Aorta (tissue), 5 donors: ENCODE data around the gene EGR1. TPM values are rescaled to one million over a fixed set of nuclear protein-coding genes. Genes with fewer than 3 reads are reported as not detected.
A peak's percentile ranks its signal among the peaks of the same experiment; 100 is the strongest.

Source experiments
- ATAC-seq: fragments of 200-7000 bp; cut with Tn5 transposase; one replicate; pipeline ENCODE4 v1.9.1; 2022; ENCODE audit warnings: moderate library complexity; ENCODE audit not compliant: low FRiP score
- DNase-seq, 2 donors: peaks; one replicate each; pipeline ENCODE4 v3.0.0-alpha.2; 2020
- H3K27ac ChIP-seq, 2 donors: one replicate each; pipeline ENCODE4 v1.5.1; 2013; ENCODE audit warnings: low read length in 2 of 2, mild to moderate bottlenecking in 2 of 2, moderate library complexity in 2 of 2, control low read depth in 1 of 2, inconsistent platforms in 1 of 2, low read depth in 1 of 2
- H3K27me3 ChIP-seq, 2 donors: one replicate each; pipeline ENCODE4 v1.6.1; 2013; ENCODE audit warnings: control low read depth in 1 of 2, low read length in 1 of 2, mild to moderate bottlenecking in 1 of 2, moderate library complexity in 1 of 2; ENCODE audit not compliant: insufficient read depth in 2 of 2, control insufficient read depth in 1 of 2
- H3K36me3 ChIP-seq, 2 donors: one replicate each; pipeline ENCODE4 v1.6.1; 2013; ENCODE audit warnings: control low read depth in 1 of 2, low read length in 1 of 2, mild to moderate bottlenecking in 1 of 2; ENCODE audit not compliant: insufficient read depth in 2 of 2, control insufficient read depth in 1 of 2
- H3K4me1 ChIP-seq, 2 donors: one replicate each; pipeline ENCODE4 v1.6.1; 2013; ENCODE audit warnings: low read length in 2 of 2, control low read depth in 1 of 2, mild to moderate bottlenecking in 1 of 2, moderate library complexity in 1 of 2; ENCODE audit not compliant: insufficient read depth in 2 of 2, control insufficient read depth in 1 of 2
- H3K4me3 ChIP-seq, 2 donors: one replicate each; pipeline ENCODE4 v1.5.1; 2013; ENCODE audit warnings: low read length in 2 of 2, control low read depth in 1 of 2, mild to moderate bottlenecking in 1 of 2
- H3K9me3 ChIP-seq: one replicate; pipeline ENCODE4 v1.6.1; 2013; ENCODE audit warnings: mild to moderate bottlenecking, low read length; ENCODE audit not compliant: control insufficient read depth
- WGBS, 2 donors: extraction: QIAGEN DNeasy Blood & Tissue Kit; methylation state at CpG; one replicate each; pipeline ENCODE4 v1.1.7; 2013; 5-methylcytosine and 5-hydroxymethylcytosine counted together
- intact Hi-C, 2 donors: fragments of 100-400 bp; cut with DNase I; formaldehyde crosslinking; loops; one replicate each; pipeline versions ENCODE4 v1.14.2 to v1.15.0; 2022
- polyA plus RNA-seq, 2 donors: library from polyadenylated mRNA; stranded (reverse); fragments of 200-250 nt; gene quantifications; one replicate each; pipeline ENCODE4 v1.2.3, GENCODE V29; 2013
- total RNA-seq, 2 donors: library from RNA; stranded (reverse); fragmentation: NEBNext Ultra II Directional; extraction: Animal tissue kit (Norgen Biotek cat#: 25700); gene quantifications; one replicate each; pipeline ENCODE4 v1.2.1, GENCODE V29; 2021
- donor health status: healthy with polysubstance abuse.
- donor health status: Bipolar disorder and iron deficiency.
- donor health status: DM: no; HTN: no; CAD: no.
- donor health status: DM: no; HTN: no; CAD: no.
- donor health status: DM: yes; HTN: yes; CAD: no.

Gene EGR1
- total and polyA plus RNA-seq, 4 donors, result 61.5 to 669 (median 229) TPM

DNA sequence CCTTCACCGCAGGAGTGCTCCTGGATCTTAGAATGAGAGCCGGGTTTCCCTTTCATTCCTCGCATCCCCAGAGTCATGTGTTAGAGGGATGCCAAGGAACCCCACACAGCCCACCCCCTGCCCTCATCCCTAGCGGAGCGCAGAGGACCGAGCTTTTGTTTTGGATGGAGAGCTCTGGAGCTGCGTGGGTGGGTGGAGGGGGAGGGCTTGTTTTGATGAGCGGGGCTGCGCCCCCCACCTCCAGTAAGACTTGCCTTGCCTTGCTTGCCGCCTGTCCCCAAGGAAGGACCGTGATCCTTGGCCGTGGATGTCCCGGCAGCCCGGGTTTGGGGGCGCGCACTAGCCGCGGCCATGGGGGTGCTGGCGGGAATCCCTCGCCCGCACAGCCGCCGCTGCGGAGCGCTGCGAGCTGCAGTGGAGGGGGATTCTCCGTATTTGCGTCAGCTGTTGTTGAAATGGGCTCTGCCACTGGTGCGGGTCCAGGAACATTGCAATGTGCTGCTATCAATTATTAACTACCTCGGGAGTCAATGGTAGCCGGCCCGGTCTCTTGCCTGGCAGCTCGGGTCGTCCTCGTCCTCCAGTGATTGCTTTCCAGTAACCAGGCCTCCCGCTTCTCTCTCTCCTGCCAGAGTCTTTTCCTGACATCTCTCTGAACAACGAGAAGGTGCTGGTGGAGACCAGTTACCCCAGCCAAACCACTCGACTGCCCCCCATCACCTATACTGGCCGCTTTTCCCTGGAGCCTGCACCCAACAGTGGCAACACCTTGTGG is 1.0 kb downstream of the EGR1 start:
- H3K4me1 ChIP-seq, result no peaks in the 10 kb centered on the region

GRCh38 chr5:138466900-138467710 is 1.8 kb downstream of the EGR1 start:
- Histone ChIP-seq H3K36me3 (no peaks in the 10 kb centered on the region), H3K27ac (no peak overlapping the region), H3K27me3 (peaks cover 0 to 2% of the 10 kb centered on the region in 2 donors), H3K4me1 (no peaks in the 10 kb centered on the region), H3K9me3 (no peaks in the 10 kb centered on the region), H3K4me3 (peak overlapping the region in 1 of 2 donors; percentile 60)
- WGBS, 2 donors, result 84 to 87% methylated on average over 45 of the region's 45 CpGs
- ATAC-seq (no peak), DNase-seq (peak in 1 of 2 donors; percentile 86)
- intact Hi-C loops, result loop anchor here in 1 of 2 donors (10.0 kb wide), 1 partner anchor 288 kb away; the partner anchor contains the start of gene CTNNA1

More for the DNA sequence above, 1.0 kb downstream of the EGR1 start:
- WGBS, 2 donors, result 5% methylated on average over 39 of the region's 39 CpGs
- no peaks in the 10 kb centered on the region for H3K36me3 ChIP-seq
- peak overlapping the region; percentile 42 to 60 for H3K4me3 ChIP-seq
- intact Hi-C loops, result loop anchor here in 1 of 2 donors (10.0 kb wide), 1 partner anchor 288 kb away; the partner anchor contains the start of gene CTNNA1
- H3K27me3 ChIP-seq, result peaks cover 0 to 2% of the 10 kb centered on the region in 2 donors
- H3K27ac ChIP-seq, result peak overlapping the region in 1 of 2 donors; percentile 7
- ATAC-seq, result no peak
- peak in 1 of 2 donors; percentile 85 for DNase-seq
- H3K9me3 ChIP-seq, result no peaks in the 10 kb centered on the region

GRCh38 chr5:138467711-138468132 is 2.4 kb downstream of the EGR1 start:
- Histone ChIP-seq H3K27me3 (peaks cover 0 to 2% of the 10 kb centered on the region in 2 donors), H3K36me3 (no peaks in the 10 kb centered on the region), H3K9me3 (no peaks in the 10 kb centered on the region), H3K4me1 (no peaks in the 10 kb centered on the region), H3K27ac (no peak overlapping the region), H3K4me3 (peak overlapping the region in 1 of 2 donors; percentile 18)
- ATAC-seq (no peak), DNase-seq (no peak)
- WGBS, 2 donors, result 81 to 84% methylated on average over 11 to 14 of the region's 14 CpGs
- intact Hi-C loops, result loop anchor here in 1 of 2 donors (10.0 kb wide), 1 partner anchor 287 kb away; the partner anchor contains the start of gene CTNNA1

- ATAC-seq, result no peak
- no peak for DNase-seq
- no peaks in the 10 kb centered on the region for H3K36me3 ChIP-seq
- H3K9me3 ChIP-seq, result no peaks in the 10 kb centered on the region
- peak overlapping the region in 1 of 2 donors; percentile 18 for H3K4me3 ChIP-seq
- no peaks in the 10 kb centered on the region for H3K4me1 ChIP-seq
- intact Hi-C loops, result loop anchor here in 1 of 2 donors (10.0 kb wide), 1 partner anchor 286 kb away; the partner anchor contains the start of gene CTNNA1
- peaks cover 0 to 2% of the 10 kb centered on the region in 2 donors for H3K27me3 ChIP-seq
- H3K27ac ChIP-seq, result no peak overlapping the region
- WGBS, 2 donors, result 84 to 88% methylated on average over 7 of the region's 7 CpGs
Measured at GRCh38 chr5:138468133-138468965, 3.1 kb downstream of the EGR1 start.

DNA sequence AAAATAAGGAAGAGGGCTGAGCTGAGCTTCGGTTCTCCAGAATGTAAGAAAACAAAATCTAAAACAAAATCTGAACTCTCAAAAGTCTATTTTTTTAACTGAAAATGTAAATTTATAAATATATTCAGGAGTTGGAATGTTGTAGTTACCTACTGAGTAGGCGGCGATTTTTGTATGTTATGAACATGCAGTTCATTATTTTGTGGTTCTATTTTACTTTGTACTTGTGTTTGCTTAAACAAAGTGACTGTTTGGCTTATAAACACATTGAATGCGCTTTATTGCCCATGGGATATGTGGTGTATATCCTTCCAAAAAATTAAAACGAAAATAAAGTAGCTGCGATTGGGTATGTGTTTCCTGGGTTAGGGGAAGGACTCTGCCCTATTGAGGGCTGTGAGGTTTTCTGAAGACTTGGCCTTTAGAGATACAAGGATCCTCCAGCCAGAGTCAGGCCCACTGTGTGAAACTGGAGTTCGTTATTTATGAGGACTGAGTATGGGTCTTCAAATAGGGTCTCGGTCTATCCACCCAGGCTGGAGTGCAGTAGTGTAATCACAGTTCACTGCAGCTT is 3.8 kb downstream of the EGR1 start:
- WGBS, 2 donors, result 87 to 89% methylated on average over 8 of the region's 8 CpGs
- no peaks in the 10 kb centered on the region for H3K36me3 ChIP-seq
- no peak for ATAC-seq
- no peak overlapping the region for H3K4me3 ChIP-seq
- H3K9me3 ChIP-seq, result no peaks in the 10 kb centered on the region
- no peaks in the 10 kb centered on the region for H3K4me1 ChIP-seq
- DNase-seq, result no peak
- intact Hi-C loops, result loop anchor here in 1 of 2 donors (10.0 kb wide), 1 partner anchor 286 kb away; the partner anchor contains the start of gene CTNNA1
- no peak overlapping the region for H3K27ac ChIP-seq
- H3K27me3 ChIP-seq, result peaks cover 0 to 2% of the 10 kb centered on the region in 2 donors

DNA sequence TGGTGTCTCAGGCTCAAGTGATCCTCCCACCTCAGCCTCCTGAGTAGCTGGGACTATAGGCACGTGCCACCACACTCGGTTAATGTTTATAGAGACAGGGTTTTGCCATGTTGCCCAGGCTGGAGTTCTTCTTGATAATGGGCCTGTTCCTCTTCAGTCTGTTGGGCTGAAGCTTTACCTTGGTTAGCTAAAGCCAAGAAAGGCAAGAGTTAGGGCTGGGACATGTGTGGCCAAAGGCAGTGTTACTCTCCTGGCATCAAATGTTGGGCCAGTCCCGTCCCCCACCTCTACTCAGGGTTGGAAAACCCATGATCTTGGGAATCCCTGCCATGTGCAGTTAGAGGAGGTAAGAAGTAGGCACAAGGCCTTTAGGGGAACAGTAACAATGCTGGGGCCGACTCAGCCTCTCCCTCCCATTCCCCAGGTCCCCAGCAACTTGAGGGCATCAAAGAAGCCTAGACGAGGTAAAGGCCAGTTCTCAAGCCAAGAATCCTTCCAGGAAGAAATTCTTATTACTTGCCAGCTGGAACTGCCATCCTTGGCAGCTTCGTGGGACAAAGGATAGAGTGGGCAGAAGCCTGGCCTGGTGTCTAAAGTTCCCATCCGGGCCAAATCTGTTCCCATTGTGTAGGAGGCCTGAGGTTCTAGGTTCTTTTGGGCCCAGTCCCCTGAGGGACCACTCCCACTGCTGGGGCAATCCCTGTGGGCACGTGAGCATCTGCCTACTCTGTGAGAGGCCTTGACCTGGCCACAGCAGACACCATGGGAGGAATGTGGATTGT is 4.5 kb downstream of the EGR1 start:
- no peaks in the 10 kb centered on the region for H3K4me1 ChIP-seq
- H3K4me3 ChIP-seq, result no peak overlapping the region
- ATAC-seq (no peak), DNase-seq (peak in 1 of 2 donors; percentile 91)
- H3K27ac ChIP-seq, result no peak overlapping the region
- intact Hi-C loops, result loop anchor here in 1 of 2 donors (10.0 kb wide), 1 partner anchor 285 kb away; the partner anchor contains the start of gene CTNNA1
- no peaks in the 10 kb centered on the region for H3K36me3 ChIP-seq
- 25 to 29% methylated on average over 8 of the region's 8 CpGs for WGBS, 2 donors
- H3K27me3 ChIP-seq, result peaks cover 0 to 2% of the 10 kb centered on the region in 2 donors
- no peaks in the 10 kb centered on the region for H3K9me3 ChIP-seq

GRCh38 chr5:138470322-138471051 is 5.2 kb downstream of the EGR1 start:
- no peaks in the 10 kb centered on the region for H3K4me1 ChIP-seq
- no peak overlapping the region for H3K27ac ChIP-seq
- no peak for DNase-seq
- no peaks in the 10 kb centered on the region for H3K27me3 ChIP-seq
- intact Hi-C loops, result no loop called here
- no peaks in the 10 kb centered on the region for H3K9me3 ChIP-seq
- no peak for ATAC-seq
- WGBS, 2 donors, result 65 to 72% methylated on average over 3 of the region's 3 CpGs
- H3K4me3 ChIP-seq, result no peak overlapping the region
- H3K36me3 ChIP-seq, result no peaks in the 10 kb centered on the region
